Activated naive CD8-positive, alpha-beta T cell treated with anti-CD3 and anti-CD28 coated beads, Interleukin-2, amount 50 U/mL, for 24 hours (primary cell): ENCODE measurements around the gene GPR83.
A peak's percentile ranks its signal among the peaks of the same experiment; 100 is the strongest.

Experiments
- ATAC-seq: fragments of 150-1000 bp; cut with Tn5 transposase; one replicate; pipeline ENCODE4 v1.10.0; 2021
- DNase-seq: peaks from one replicate; pipeline ENCODE4 v3.0.0; 2021
- H3K27ac Mint-ChIP-seq: one replicate; pipeline ENCODE4 v1.8.0; 2021; ENCODE audit warnings: mild to moderate bottlenecking, mixed read lengths
- H3K27me3 Mint-ChIP-seq: one replicate; pipeline ENCODE4 v1.8.0; 2021; ENCODE audit warnings: mixed read lengths
- H3K36me3 Mint-ChIP-seq: one replicate; pipeline ENCODE4 v1.8.0; 2021; ENCODE audit warnings: low read depth, mixed read lengths
- H3K4me1 Mint-ChIP-seq: one replicate; pipeline ENCODE4 v1.8.0; 2021; ENCODE audit warnings: mixed read lengths
- H3K4me3 Mint-ChIP-seq: one replicate; pipeline ENCODE4 v1.8.0; 2021; ENCODE audit warnings: mild to moderate bottlenecking, moderate library complexity, mixed read lengths
- H3K9me3 Mint-ChIP-seq: one replicate; pipeline ENCODE4 v1.8.0; 2021; ENCODE audit warnings: mixed read lengths

The GPR83 gene

GRCh38 chr11:94330789-94331188, 70.4 kb downstream of the GPR83 start:
- Mint-ChIP-seq H3K4me1 (no peaks in the 10 kb centered on the region), H3K27ac (no peak overlapping the region), H3K36me3 (no peaks in the 10 kb centered on the region), H3K27me3 (peaks cover 2% of the 10 kb centered on the region), H3K4me3 (no peak overlapping the region), H3K9me3 (no peaks in the 10 kb centered on the region)
- ATAC-seq (no peak), DNase-seq (no peak)

DNA sequence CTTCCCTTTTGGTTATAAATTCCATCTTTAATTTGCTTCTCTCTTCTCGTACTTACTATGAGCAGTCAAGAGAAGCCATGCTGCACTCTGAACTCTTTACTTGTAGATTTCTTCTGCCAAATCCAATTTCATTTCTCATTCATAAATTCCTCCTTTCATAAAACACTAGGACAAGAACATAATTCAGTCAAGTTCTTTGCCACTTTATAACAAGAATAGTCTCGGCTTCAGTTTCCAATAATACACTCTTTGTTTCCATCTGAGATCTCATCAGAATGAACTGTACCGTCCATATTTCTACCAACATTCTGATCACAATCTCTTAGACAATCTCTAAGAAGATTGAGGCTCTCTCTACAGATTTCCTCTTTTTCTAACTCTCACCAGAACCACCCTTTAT, 71.7 kb downstream of the GPR83 start:
- no peak overlapping the region for H3K4me3 Mint-ChIP-seq
- no peaks in the 10 kb centered on the region for H3K36me3 Mint-ChIP-seq
- DNase-seq (no peak), ATAC-seq (no peak)
- H3K27ac Mint-ChIP-seq, result no peak overlapping the region
- no peaks in the 10 kb centered on the region for H3K9me3 Mint-ChIP-seq
- H3K4me1 Mint-ChIP-seq, result no peaks in the 10 kb centered on the region
- peaks cover 2% of the 10 kb centered on the region for H3K27me3 Mint-ChIP-seq

DNA sequence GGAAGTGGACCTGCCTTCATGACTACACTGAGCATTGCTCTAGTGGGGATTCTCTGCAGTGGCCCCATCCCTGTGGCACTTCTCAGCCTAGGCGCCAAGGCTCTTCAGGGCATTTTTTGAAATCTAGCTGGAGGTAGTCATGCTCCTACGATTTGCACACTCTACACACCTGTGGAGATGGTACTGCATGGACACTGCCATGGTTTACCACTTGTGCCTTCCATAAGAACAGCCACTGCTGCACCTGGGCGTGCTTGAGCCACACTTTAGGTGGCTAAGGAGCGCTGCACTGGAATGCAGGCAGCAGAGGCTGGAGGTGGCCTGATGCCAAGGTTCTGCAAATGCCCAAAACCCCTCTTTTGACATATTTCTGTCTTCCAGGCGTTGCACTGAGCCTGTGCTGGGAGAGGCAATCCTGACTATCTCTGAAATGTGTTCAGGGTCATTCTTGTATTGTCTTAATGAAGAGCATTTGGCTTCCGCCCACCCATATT, 72.6 kb downstream of the GPR83 start:
- Mint-ChIP-seq H3K27me3 (peaks cover 2% of the 10 kb centered on the region), H3K27ac (no peak overlapping the region), H3K4me3 (no peak overlapping the region), H3K4me1 (no peaks in the 10 kb centered on the region), H3K36me3 (no peaks in the 10 kb centered on the region), H3K9me3 (no peaks in the 10 kb centered on the region)
- no peak for DNase-seq
- ATAC-seq, result peak; percentile 24
